Psoas muscle (tissue), 8 donors: ENCODE measurements around the gene MSH3. TPM values are rescaled to one million over a fixed set of nuclear protein-coding genes. Genes with fewer than 3 reads are reported as not detected.

Experiments
- ATAC-seq, 4 donors: fragments of 200-7000 bp; cut with Tn5 transposase; one replicate each; pipeline ENCODE4 v1.9.1; 2020; ENCODE audit warnings: moderate library complexity in 3 of 4, mild to moderate bottlenecking in 2 of 4
- DNase-seq, 2 donors: peaks; one replicate each; pipeline ENCODE4 v3.0.0-alpha.2; 2020
- H3K27ac ChIP-seq: fragments of 200-600 bp; one replicate; pipeline ENCODE4 v1.8.0; 2022
- H3K27me3 ChIP-seq, 3 donors: fragments of 200-600 bp in 1 of 3; one replicate each; pipeline versions ENCODE4 v1.6.1 to v1.8.0; 2013 to 2022; ENCODE audit warnings: low read length in 2 of 3, mild to moderate bottlenecking in 2 of 3, moderate library complexity in 1 of 3; ENCODE audit not compliant: insufficient read depth in 3 of 3
- H3K36me3 ChIP-seq, 2 donors: fragments of 200-600 bp in 1 of 2; one replicate each; pipeline versions ENCODE4 v1.6.1 to v1.8.0; 2013 to 2022; ENCODE audit warnings: low read depth in 1 of 2, mild to moderate bottlenecking in 1 of 2, moderate library complexity in 1 of 2; ENCODE audit not compliant: insufficient read depth in 1 of 2
- H3K4me1 ChIP-seq: fragments of 200-600 bp; one replicate; pipeline ENCODE4 v1.8.0; 2022
- H3K4me3 ChIP-seq: fragments of 200-600 bp; one replicate; pipeline ENCODE4 v1.8.0; 2022; ENCODE audit warnings: mild to moderate bottlenecking
- H3K9me3 ChIP-seq: fragments of 200-600 bp; one replicate; pipeline ENCODE4 v1.8.0; 2022
- WGBS, 3 donors: extraction: QIAGEN DNeasy Blood & Tissue Kit; methylation state at CpG; one replicate each; pipeline versions ENCODE4 v1.1.6 to v1.1.7; 2013; 5-methylcytosine and 5-hydroxymethylcytosine counted together
- intact Hi-C, 2 donors: fragments of 100-400 bp; cut with DNase I; formaldehyde crosslinking; loops; one replicate each; pipeline versions ENCODE4 v1.11.0 to v1.14.2; 2022
- polyA plus RNA-seq, 3 donors: library from polyadenylated mRNA; stranded (reverse); fragments of 200-250 nt; gene quantifications; one replicate each; pipeline ENCODE4 v1.2.3, GENCODE V29; 2013
- total RNA-seq, 4 donors: library from RNA; stranded (reverse); fragmentation: NEBNext Ultra II Directional in 2 of 4; extraction: Animal tissue kit (Norgen Biotek cat#: 25700) in 2 of 4; gene quantifications; one replicate each; pipeline versions ENCODE4 v1.2.1 to v1.2.4, GENCODE V29; 2021 to 2023
- TF ChIP-seq, protein P1 (sequence below): fragments of 200-600 bp; IDR thresholded peaks from one replicate; pipeline ENCODE4 v1.8.0; 2022; ENCODE audit warnings: antibody characterized with exemption
- donor health status: healthy with polysubstance abuse.
- donor health status: DM: no; HTN: no; CAD: no; lungs with moderate emphysema.
- donor health status: Bipolar disorder and iron deficiency.
- donor health status: healthy.
- donor health status: DM: yes; HTN: yes; CAD: no.
- donor health status: DM: no; HTN: no; CAD: no.
- donor health status: DM: no; HTN: no; CAD: no.
- donor health status: DM: yes; HTN: yes; CAD: no.

MSH3 gene
- total and polyA plus RNA-seq, 7 donors, result 2.8 to 12.6 (median 5.8) TPM

DNA sequence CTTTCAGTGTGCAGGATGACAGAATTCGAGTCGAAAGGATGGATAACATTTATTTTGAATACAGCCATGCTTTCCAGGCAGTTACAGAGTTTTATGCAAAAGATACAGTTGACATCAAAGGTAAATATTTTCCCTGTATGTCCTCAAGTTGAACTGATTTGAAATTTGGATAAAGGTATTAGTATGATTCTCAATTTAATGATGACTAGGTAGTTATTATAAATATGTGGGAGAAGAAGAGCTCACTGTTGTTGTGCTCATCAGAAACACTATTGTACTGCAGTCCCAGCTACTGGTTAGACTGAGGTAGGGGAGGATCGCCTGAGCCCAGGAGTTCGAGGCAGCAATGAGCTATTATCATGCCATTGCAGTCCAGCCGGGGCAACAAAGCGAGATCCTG lies 71.0 kb downstream of the MSH3 start:
- WGBS, 3 donors, result 93 to 97% (median 93%) methylated on average over 6 of the region's 6 CpGs
- H3K27ac ChIP-seq, result no peak overlapping the region
- H3K36me3 ChIP-seq, result peaks cover 0 to 43% of the 10 kb centered on the region in 2 donors
- H3K4me1 ChIP-seq, result no peaks in the 10 kb centered on the region
- H3K9me3 ChIP-seq, result no peaks in the 10 kb centered on the region
- TF ChIP-seq, protein P1, sequence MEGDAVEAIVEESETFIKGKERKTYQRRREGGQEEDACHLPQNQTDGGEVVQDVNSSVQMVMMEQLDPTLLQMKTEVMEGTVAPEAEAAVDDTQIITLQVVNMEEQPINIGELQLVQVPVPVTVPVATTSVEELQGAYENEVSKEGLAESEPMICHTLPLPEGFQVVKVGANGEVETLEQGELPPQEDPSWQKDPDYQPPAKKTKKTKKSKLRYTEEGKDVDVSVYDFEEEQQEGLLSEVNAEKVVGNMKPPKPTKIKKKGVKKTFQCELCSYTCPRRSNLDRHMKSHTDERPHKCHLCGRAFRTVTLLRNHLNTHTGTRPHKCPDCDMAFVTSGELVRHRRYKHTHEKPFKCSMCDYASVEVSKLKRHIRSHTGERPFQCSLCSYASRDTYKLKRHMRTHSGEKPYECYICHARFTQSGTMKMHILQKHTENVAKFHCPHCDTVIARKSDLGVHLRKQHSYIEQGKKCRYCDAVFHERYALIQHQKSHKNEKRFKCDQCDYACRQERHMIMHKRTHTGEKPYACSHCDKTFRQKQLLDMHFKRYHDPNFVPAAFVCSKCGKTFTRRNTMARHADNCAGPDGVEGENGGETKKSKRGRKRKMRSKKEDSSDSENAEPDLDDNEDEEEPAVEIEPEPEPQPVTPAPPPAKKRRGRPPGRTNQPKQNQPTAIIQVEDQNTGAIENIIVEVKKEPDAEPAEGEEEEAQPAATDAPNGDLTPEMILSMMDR, result no peak
- ATAC-seq (no peak), DNase-seq (no peak)
- no peaks in the 10 kb centered on the region for H3K27me3 ChIP-seq
- intact Hi-C loops, result no loop called here
- H3K4me3 ChIP-seq, result no peak overlapping the region

DNA sequence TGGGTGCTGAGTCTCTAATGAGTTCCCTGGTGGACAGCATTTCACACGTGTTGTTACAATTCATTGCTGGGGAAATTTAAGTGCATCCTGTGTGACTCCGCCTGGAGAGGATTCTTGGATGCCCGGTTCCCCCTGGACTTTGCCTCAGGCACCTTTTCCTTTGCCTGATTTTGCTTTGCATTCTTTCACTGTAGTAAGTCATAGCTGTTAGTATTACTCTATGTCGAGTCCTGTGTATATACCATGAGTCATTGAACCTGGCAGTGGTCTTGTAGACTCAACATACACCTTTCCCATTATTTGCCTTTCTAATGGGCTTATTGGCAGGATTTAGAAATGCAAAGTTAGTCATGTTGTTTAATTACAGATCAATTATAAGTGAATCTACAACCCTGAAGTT lies 82.3 kb downstream of the MSH3 start:
- no peak for ATAC-seq
- intact Hi-C loops, result no loop called here
- H3K27ac ChIP-seq, result no peak overlapping the region

DNA sequence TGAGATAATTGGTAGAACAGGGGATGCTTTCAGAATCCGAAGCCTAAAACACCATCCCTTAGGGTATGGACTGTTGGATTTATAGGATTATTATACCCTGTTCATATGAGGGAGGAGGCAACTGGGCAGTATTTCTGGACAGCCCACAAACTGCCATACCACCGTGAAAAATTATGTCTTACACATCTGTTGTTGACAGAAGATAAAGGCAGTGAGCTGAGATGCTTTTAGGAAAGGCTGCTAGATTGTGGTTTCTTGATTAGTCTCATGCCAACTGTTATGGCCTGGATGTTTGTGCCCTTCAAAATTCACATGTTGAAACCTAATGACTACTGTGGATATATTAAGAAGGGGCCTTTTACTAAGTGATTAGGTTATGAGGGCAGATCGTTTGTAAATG lies 84.0 kb downstream of the MSH3 start:
- DNase-seq (no peak), ATAC-seq (no peak)
- intact Hi-C loops, result no loop called here
- Histone ChIP-seq H3K9me3 (no peaks in the 10 kb centered on the region), H3K27me3 (no peaks in the 10 kb centered on the region), H3K36me3 (peaks cover 3 to 8% of the 10 kb centered on the region in 2 donors), H3K4me3 (no peak overlapping the region), H3K4me1 (no peaks in the 10 kb centered on the region), H3K27ac (no peak overlapping the region)
- TF ChIP-seq, protein P1, result no peak
- WGBS, 3 donors, result 59 to 73% (median 69%) methylated on average over 3 of the region's 3 CpGs

More for the DNA sequence above, 82.3 kb downstream of the MSH3 start:
- Histone ChIP-seq H3K4me1 (no peaks in the 10 kb centered on the region), H3K9me3 (no peaks in the 10 kb centered on the region), H3K36me3 (peaks cover 0 to 8% of the 10 kb centered on the region in 2 donors), H3K4me3 (no peak overlapping the region), H3K27me3 (no peaks in the 10 kb centered on the region)
- TF ChIP-seq, protein P1, result no peak
- DNase-seq, result no peak
- 86 to 88% (median 86%) methylated on average over 4 of the region's 4 CpGs for whole genome bisulfite sequencing, 3 donors

DNA sequence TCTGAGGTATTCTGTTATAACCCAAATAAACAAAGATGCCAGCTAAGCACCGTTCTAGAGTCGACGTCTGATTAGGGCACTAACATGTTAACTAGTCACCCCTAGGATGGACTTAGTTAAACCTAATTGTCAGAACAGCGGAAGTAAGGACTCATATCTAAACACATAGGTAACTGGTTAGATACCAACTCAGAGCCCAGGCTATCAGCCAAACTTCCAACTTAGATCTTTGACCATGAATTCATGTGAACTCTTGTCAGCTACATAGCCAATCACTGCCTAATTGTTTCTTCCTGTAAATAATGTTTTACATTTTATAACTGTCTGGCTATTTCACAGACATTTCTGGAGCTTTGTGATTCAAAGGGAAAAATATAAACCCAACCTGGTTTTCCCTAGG lies 84.6 kb downstream of the MSH3 start:
- TF ChIP-seq, protein P1, result no peak
- Histone ChIP-seq H3K27me3 (no peaks in the 10 kb centered on the region), H3K9me3 (no peaks in the 10 kb centered on the region), H3K36me3 (peaks cover 3 to 5% of the 10 kb centered on the region in 2 donors), H3K4me3 (no peak overlapping the region), H3K4me1 (no peaks in the 10 kb centered on the region), H3K27ac (no peak overlapping the region)
- intact Hi-C loops, result no loop called here
- ATAC-seq (no peak), DNase-seq (no peak)
- 95 to 97% (median 96%) methylated on average over 4 of the region's 4 CpGs for WGBS, 3 donors

DNA sequence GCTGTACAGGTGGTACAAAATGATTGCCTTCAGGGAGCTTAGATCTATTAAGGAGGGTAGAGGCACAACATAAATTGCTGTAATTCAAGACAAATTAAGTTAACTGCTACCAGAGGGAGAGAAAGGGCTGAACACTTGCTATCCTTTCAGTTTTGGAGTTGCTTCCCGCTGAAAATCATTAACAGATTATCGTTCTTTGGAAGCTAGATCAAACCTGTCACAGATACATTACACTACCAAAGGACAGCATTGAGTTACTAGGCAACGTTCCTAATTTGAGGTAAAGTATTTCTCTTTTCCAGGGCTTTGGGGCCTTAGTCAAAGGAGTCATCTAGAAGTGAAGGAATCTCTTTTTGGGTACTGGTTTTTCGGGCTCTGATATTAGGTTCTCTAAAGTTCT lies 85.0 kb downstream of the MSH3 start:
- Histone ChIP-seq H3K36me3 (peaks cover 3 to 5% of the 10 kb centered on the region in 2 donors), H3K9me3 (no peaks in the 10 kb centered on the region), H3K27ac (no peak overlapping the region), H3K27me3 (no peaks in the 10 kb centered on the region), H3K4me3 (no peak overlapping the region), H3K4me1 (no peaks in the 10 kb centered on the region)
- WGBS, 3 donors, result 71 to 80% (median 78%) methylated on average over 4 of the region's 4 CpGs
- ATAC-seq (no peak), DNase-seq (no peak)
- TF ChIP-seq, protein P1, result no peak
- intact Hi-C loops, result no loop called here
